ENCODE data around the gene KIF5C. TPM values are rescaled to one million over a fixed set of nuclear protein-coding genes. Genes with fewer than 3 reads are reported as not detected.

The KIF5C gene
- total RNA-seq, 1 donor from 2014 or later = 673 TPM

GRCh38 chr2:149019768-149020167 is 144.7 kb downstream of the KIF5C start:
- Mint-ChIP-seq H3K36me3 (ENCODE audit: unreplicated experiment) (peaks cover 20% of the 10 kb centered on the region), H3K27ac (ENCODE audit: unreplicated experiment) (no peak overlapping the region), H3K9me3 (ENCODE audit: unreplicated experiment) (peaks cover 25% of the 10 kb centered on the region), H3K4me3 (ENCODE audit: unreplicated experiment) (no peak overlapping the region), H3K4me1 (ENCODE audit: low read depth, unreplicated experiment) (peaks cover 11% of the 10 kb centered on the region), H3K27me3 (ENCODE audit: unreplicated experiment) (peaks cover 12% of the 10 kb centered on the region)
- DNase-seq = no peak
- TF ChIP-seq CTCF (IDR thresholded peaks at IDR 0.05; ENCODE audit: partially characterized antibody, unreplicated experiment) = no peak

GRCh38 chr2:149020432-149020851 is 145.4 kb downstream of the KIF5C start:
- no peak for DNase-seq
- peaks cover 11% of the 10 kb centered on the region for H3K4me1 Mint-ChIP-seq (ENCODE audit: low read depth, unreplicated experiment)
- H3K4me3 Mint-ChIP-seq (ENCODE audit: unreplicated experiment) = no peak overlapping the region
- H3K27ac Mint-ChIP-seq (ENCODE audit: unreplicated experiment) = no peak overlapping the region
- peaks cover 25% of the 10 kb centered on the region for H3K9me3 Mint-ChIP-seq (ENCODE audit: unreplicated experiment)
- H3K27me3 Mint-ChIP-seq (ENCODE audit: unreplicated experiment) = peaks cover 12% of the 10 kb centered on the region
- H3K36me3 Mint-ChIP-seq (ENCODE audit: unreplicated experiment) = peaks cover 16% of the 10 kb centered on the region
- no peak for TF ChIP-seq CTCF (IDR thresholded peaks at IDR 0.05; ENCODE audit: partially characterized antibody, unreplicated experiment)

GRCh38 chr2:149021271-149021719 is 146.3 kb downstream of the KIF5C start:
- peaks cover 8% of the 10 kb centered on the region for H3K36me3 Mint-ChIP-seq (ENCODE audit: unreplicated experiment)
- peaks cover 18% of the 10 kb centered on the region for H3K9me3 Mint-ChIP-seq (ENCODE audit: unreplicated experiment)
- H3K4me3 Mint-ChIP-seq (ENCODE audit: unreplicated experiment) = no peak overlapping the region

GRCh38 chr2:149021761-149022160 is 146.7 kb downstream of the KIF5C start:
- H3K4me3 Mint-ChIP-seq (ENCODE audit: unreplicated experiment) = no peak overlapping the region
- H3K36me3 Mint-ChIP-seq (ENCODE audit: unreplicated experiment) = peaks cover 4% of the 10 kb centered on the region
- no peak for TF ChIP-seq CTCF (IDR thresholded peaks at IDR 0.05; ENCODE audit: partially characterized antibody, unreplicated experiment)
- peaks cover 17% of the 10 kb centered on the region for H3K9me3 Mint-ChIP-seq (ENCODE audit: unreplicated experiment)
- H3K27me3 Mint-ChIP-seq (ENCODE audit: unreplicated experiment) = peaks cover 2% of the 10 kb centered on the region
- H3K27ac Mint-ChIP-seq (ENCODE audit: unreplicated experiment) = no peak overlapping the region
- no peak for DNase-seq
- peaks cover 6% of the 10 kb centered on the region for H3K4me1 Mint-ChIP-seq (ENCODE audit: low read depth, unreplicated experiment)

More at GRCh38 chr2:149021271-149021719, 146.3 kb downstream of the KIF5C start:
- no peak for TF ChIP-seq CTCF (IDR thresholded peaks at IDR 0.05; ENCODE audit: partially characterized antibody, unreplicated experiment)
- DNase-seq = no peak
- peaks cover 4% of the 10 kb centered on the region for H3K27me3 Mint-ChIP-seq (ENCODE audit: unreplicated experiment)
- H3K4me1 Mint-ChIP-seq (ENCODE audit: low read depth, unreplicated experiment) = peaks cover 5% of the 10 kb centered on the region
- H3K27ac Mint-ChIP-seq (ENCODE audit: unreplicated experiment) = no peak overlapping the region

GRCh38 chr2:149023091-149023490 is 148.1 kb downstream of the KIF5C start:
- no peak overlapping the region for H3K27ac Mint-ChIP-seq (ENCODE audit: unreplicated experiment)
- H3K9me3 Mint-ChIP-seq (ENCODE audit: unreplicated experiment) = peaks cover 12% of the 10 kb centered on the region
- H3K36me3 Mint-ChIP-seq (ENCODE audit: unreplicated experiment) = peaks cover 4% of the 10 kb centered on the region
- peaks cover 2% of the 10 kb centered on the region for H3K27me3 Mint-ChIP-seq (ENCODE audit: unreplicated experiment)
- TF ChIP-seq CTCF (IDR thresholded peaks at IDR 0.05; ENCODE audit: partially characterized antibody, unreplicated experiment) = no peak
- DNase-seq = no peak
- H3K4me1 Mint-ChIP-seq (ENCODE audit: low read depth, unreplicated experiment) = peaks cover 6% of the 10 kb centered on the region
- H3K4me3 Mint-ChIP-seq (ENCODE audit: unreplicated experiment) = no peak overlapping the region

Measured in glutamatergic neuron (in vitro differentiated cells).